HCT116 (cell line): ENCODE measurements around the gene SLC39A5. TPM values are rescaled to one million over a fixed set of nuclear protein-coding genes. Genes with fewer than 3 reads are reported as not detected.

Experiments
- ATAC-seq: fragments of 200-7000 bp; cut with Tn5 transposase; 2 replicates; pipeline ENCODE4 v1.9.1; 2020; ENCODE audit warnings: mild to moderate bottlenecking, moderate library complexity
- BruUV-seq: library from RNA; stranded (reverse); fragments of 400-500 nt; replicated peaks from 2 replicates; lab custom pipeline; 2021; lab: Mats Ljungman, UMichigan
- CTCF ChIA-PET: fragments of 300-600 bp; sonication (Branson Sonifier 250); formaldehyde crosslinking; loops from one replicate; lab custom pipeline; 2021; ENCODE audit warnings: antibody characterized with exemption; lab: Charles Lee
- POLR2A ChIA-PET: fragments of 300-600, 350-600 bp; sonication (Branson Sonifier 250); formaldehyde crosslinking; loops from one replicate; lab custom pipeline; 2021; ENCODE audit warnings: antibody characterized with exemption; lab: Charles Lee
- RAD21 ChIA-PET, 2 experiments: fragments of 300-600 bp; sonication (Branson Sonifier 250); formaldehyde crosslinking; loops; one replicate each; lab custom pipeline; 2023; ENCODE audit warnings: low total read pairs in 2 of 2; ENCODE audit not compliant: uncharacterized antibody in 2 of 2, unreplicated experiment in 2 of 2, low non-redundant PET in 1 of 2; lab: Charles Lee
- DNase-seq: peaks from one replicate; pipeline ENCODE4 v3.0.0-alpha.2; 2010; ENCODE audit warnings: low read depth, low spot score
- H2AFZ ChIP-seq: fragments of 200-600 bp; shearing (Covaris generic), sonication (generic); 2 replicates; pipeline ENCODE4 v1.6.1; 2017; ENCODE audit warnings: low read depth, mixed run types, mixed read lengths, antibody characterized with exemption, low read length; ENCODE audit not compliant: poor library complexity, severe bottlenecking
- H3K27ac ChIP-seq: 2 replicates; pipeline ENCODE4 v1.5.1; 2012; ENCODE audit warnings: low read depth, low read length
- H3K27me3 ChIP-seq: fragments of 200-600 bp; sonication (generic); 2 replicates; pipeline ENCODE4 v1.6.1; 2016; ENCODE audit warnings: mixed run types, low read length, mixed read lengths; ENCODE audit not compliant: insufficient read depth
- H3K36me3 ChIP-seq, 2 experiments: fragments of 200-500 bp in 1 of 2; fragments of 200-600 bp in 1 of 2; sonication (Bioruptor generic) in 1 of 2; sonication (generic) in 1 of 2; 2 replicates each; pipeline versions ENCODE4 v1.5.1 to v1.6.1; 2014 to 2016; ENCODE audit warnings: low read length in 2 of 2, inconsistent platforms in 1 of 2, mixed read lengths in 1 of 2, mixed run types in 1 of 2; ENCODE audit not compliant: insufficient read depth in 2 of 2, control insufficient read depth in 1 of 2
- H3K4me1 ChIP-seq, 2 experiments: fragments of 200-600 bp in 1 of 2; sonication (generic) in 1 of 2; 2 replicates each; pipeline versions ENCODE4 v1.5.1 to v1.6.1; 2012 to 2017; ENCODE audit warnings: low read length in 2 of 2, inconsistent platforms in 1 of 2, mild to moderate bottlenecking in 1 of 2, mixed read lengths in 1 of 2, mixed run types in 1 of 2, moderate library complexity in 1 of 2; ENCODE audit not compliant: insufficient read depth in 2 of 2, control insufficient read depth in 1 of 2
- H3K4me2 ChIP-seq: fragments of 200-600 bp; sonication (generic); 2 replicates; pipeline ENCODE4 v1.6.1; 2017; ENCODE audit warnings: mixed run types, low read length, mixed read lengths
- H3K4me3 ChIP-seq, 2 experiments: fragments of 200-600 bp in 1 of 2; sonication (generic) in 1 of 2; replicated peaks in 1 of 2; 2 replicates each; pipeline ENCODE4 v1.5.1; 2011 to 2016; ENCODE audit warnings: low read length in 2 of 2, control low read depth in 1 of 2, low read depth in 1 of 2, mild to moderate bottlenecking in 1 of 2, mixed read lengths in 1 of 2, mixed run types in 1 of 2
- H3K79me2 ChIP-seq: fragments of 200-600 bp; sonication (generic); 2 replicates; pipeline ENCODE4 v1.6.1; 2017; ENCODE audit warnings: mild to moderate bottlenecking, mixed run types, low read length, moderate library complexity, mixed read lengths; ENCODE audit not compliant: insufficient read depth
- H3K9ac ChIP-seq: fragments of 200-600 bp; sonication (generic); 2 replicates; pipeline ENCODE4 v1.6.1; 2016; ENCODE audit warnings: low read length, mixed read lengths
- H3K9me2 ChIP-seq: fragments of 200-600 bp; sonication (generic), shearing (Covaris generic); 2 replicates; pipeline ENCODE4 v1.6.1; 2017; ENCODE audit warnings: mixed run types, mild to moderate bottlenecking, moderate library complexity; ENCODE audit not compliant: insufficient read depth
- H3K9me3 ChIP-seq, 2 experiments: fragments of 200-500 bp in 1 of 2; fragments of 200-600 bp in 1 of 2; sonication (Bioruptor generic) in 1 of 2; sonication (generic) in 1 of 2; 2 replicates each; pipeline ENCODE4 v1.6.1; 2014 to 2017; ENCODE audit warnings: low read length in 2 of 2, mixed read lengths in 2 of 2, inconsistent platforms in 1 of 2, low read depth in 1 of 2, mild to moderate bottlenecking in 1 of 2, mixed run types in 1 of 2, moderate library complexity in 1 of 2; ENCODE audit not compliant: control insufficient read depth in 1 of 2, insufficient read depth in 1 of 2
- H4K20me1 ChIP-seq: fragments of 200-600 bp; sonication (generic), shearing (Covaris generic); 2 replicates; pipeline ENCODE4 v1.6.1; 2017; ENCODE audit warnings: mixed run types, mild to moderate bottlenecking, moderate library complexity; ENCODE audit not compliant: insufficient read depth
- CBX3 ChIP-seq: IDR thresholded peaks from 2 replicates; pipeline ENCODE4 v1.6.1; 2012; ENCODE audit warnings: low read depth
- ELF1 ChIP-seq: IDR thresholded peaks from 2 replicates; pipeline ENCODE4 v1.6.1; 2012; ENCODE audit warnings: low read depth, borderline replicate concordance
- FOSL1 ChIP-seq: IDR thresholded peaks from 2 replicates; pipeline ENCODE4 v1.6.1; 2012; ENCODE audit warnings: low read depth
- SIN3A ChIP-seq: IDR thresholded peaks from 2 replicates; pipeline ENCODE4 v1.6.1; 2012; ENCODE audit warnings: low read depth
- SP1 ChIP-seq: IDR thresholded peaks from 2 replicates; pipeline ENCODE4 v1.6.1; 2012; ENCODE audit warnings: low read depth
- SRF ChIP-seq: IDR thresholded peaks from 2 replicates; pipeline ENCODE4 v1.6.1; 2012; ENCODE audit warnings: low read depth
- YY1 ChIP-seq: IDR thresholded peaks from 2 replicates; pipeline ENCODE4 v1.6.1; 2011; ENCODE audit warnings: low read length, low read depth, moderate library complexity, mild to moderate bottlenecking; ENCODE audit not compliant: insufficient replicate concordance; ENCODE audit errors: extremely low read depth
- ZBTB33 ChIP-seq: IDR thresholded peaks from 2 replicates; pipeline ENCODE4 v1.6.1; 2011; ENCODE audit warnings: mild to moderate bottlenecking, low read length, moderate library complexity; ENCODE audit not compliant: insufficient replicate concordance; ENCODE audit errors: extremely low read depth
- intact Hi-C: fragments of 100-400 bp; cut with micrococcal nuclease; formaldehyde crosslinking; loops from 2 replicates; pipeline ENCODE4 v1.10.0; 2022
- total RNA-seq: library from RNA; stranded (reverse); gene quantifications from one replicate; pipeline ENCODE4 v1.2.1, GENCODE V29; 2021; ENCODE audit not compliant: unreplicated experiment
- TF ChIP-seq, protein P1 (sequence below): IDR thresholded peaks from 2 replicates; pipeline ENCODE4 v1.6.1; 2012
- TF ChIP-seq, protein P2 (sequence below), 3 experiments: fragments of 200-600 bp in 1 of 3; sonication (generic) in 1 of 3; IDR thresholded peaks in 2 of 3; conservative IDR thresholded peaks in 1 of 3; 2 replicates each; pipeline ENCODE4 v1.5.1; 2012 to 2017; ENCODE audit warnings: low read depth in 2 of 3, low read length in 2 of 3, antibody characterized with exemption in 1 of 3, borderline replicate concordance in 1 of 3, control low read depth in 1 of 3, mild to moderate bottlenecking in 1 of 3, mixed read lengths in 1 of 3, mixed run types in 1 of 3, moderate library complexity in 1 of 3; ENCODE audit not compliant: insufficient read depth in 1 of 3

Gene SLC39A5
- total RNA-seq, 1 experiment from 2014 or later: 0.66 TPM

DNA sequence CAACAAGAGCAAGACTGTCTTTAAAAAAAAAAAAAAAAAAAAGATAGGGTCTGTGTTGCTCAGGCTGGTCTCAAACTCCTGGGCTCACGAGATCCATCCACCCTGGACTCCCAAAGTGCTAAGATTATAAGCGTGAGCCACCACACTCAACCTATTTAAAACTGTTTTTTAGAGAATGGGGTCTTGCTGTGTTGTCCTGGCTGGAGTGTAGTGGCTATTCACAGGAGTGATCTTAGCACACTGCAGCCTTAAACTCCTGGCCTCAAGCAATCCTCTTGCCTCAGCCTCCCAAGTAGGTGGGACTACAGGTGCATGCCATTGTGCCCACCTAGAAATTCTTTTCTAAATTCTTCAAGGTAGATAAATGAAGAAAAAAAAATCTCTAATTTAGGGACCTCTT is 44.4 kb downstream of the SLC39A5 start:
- H3K9me3 ChIP-seq: no peaks in the 10 kb centered on the region
- H2AFZ ChIP-seq: no peak overlapping the region
- H3K4me2 ChIP-seq: no peak overlapping the region
- H3K79me2 ChIP-seq: no peaks in the 10 kb centered on the region
- H3K27ac ChIP-seq: no peak overlapping the region
- no TSS peak for BruUV-seq
- no peaks in the 10 kb centered on the region for H3K27me3 ChIP-seq
- H3K9ac ChIP-seq: no peak overlapping the region
- H4K20me1 ChIP-seq: no peaks in the 10 kb centered on the region
- RAD21 ChIA-PET: no interaction called here
- H3K4me1 ChIP-seq: no peaks in the 10 kb centered on the region
- H3K9me2 ChIP-seq: no peaks in the 10 kb centered on the region
- POLR2A ChIA-PET: no interaction called here
- ATAC-seq: no peak
- CTCF ChIA-PET: no interaction called here
- intact Hi-C loops: no loop called here
- no peak overlapping the region for H3K4me3 ChIP-seq
- DNase-seq: no peak
- TF ChIP-seq, protein P1, sequence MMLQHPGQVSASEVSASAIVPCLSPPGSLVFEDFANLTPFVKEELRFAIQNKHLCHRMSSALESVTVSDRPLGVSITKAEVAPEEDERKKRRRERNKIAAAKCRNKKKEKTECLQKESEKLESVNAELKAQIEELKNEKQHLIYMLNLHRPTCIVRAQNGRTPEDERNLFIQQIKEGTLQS: no peak
- no peak for TF ChIP-seq SRF
- TF ChIP-seq SP1: no peak
- TF ChIP-seq ZBTB33: no peak
- H3K36me3 ChIP-seq: peaks cover 42 to 64% of the 10 kb centered on the region in 2 experiments

GRCh38 chr12:56278905-56279304 is 49.1 kb downstream of the SLC39A5 start:
- DNase-seq: no peak
- no peak overlapping the region for H2AFZ ChIP-seq
- TF ChIP-seq, protein P2, sequence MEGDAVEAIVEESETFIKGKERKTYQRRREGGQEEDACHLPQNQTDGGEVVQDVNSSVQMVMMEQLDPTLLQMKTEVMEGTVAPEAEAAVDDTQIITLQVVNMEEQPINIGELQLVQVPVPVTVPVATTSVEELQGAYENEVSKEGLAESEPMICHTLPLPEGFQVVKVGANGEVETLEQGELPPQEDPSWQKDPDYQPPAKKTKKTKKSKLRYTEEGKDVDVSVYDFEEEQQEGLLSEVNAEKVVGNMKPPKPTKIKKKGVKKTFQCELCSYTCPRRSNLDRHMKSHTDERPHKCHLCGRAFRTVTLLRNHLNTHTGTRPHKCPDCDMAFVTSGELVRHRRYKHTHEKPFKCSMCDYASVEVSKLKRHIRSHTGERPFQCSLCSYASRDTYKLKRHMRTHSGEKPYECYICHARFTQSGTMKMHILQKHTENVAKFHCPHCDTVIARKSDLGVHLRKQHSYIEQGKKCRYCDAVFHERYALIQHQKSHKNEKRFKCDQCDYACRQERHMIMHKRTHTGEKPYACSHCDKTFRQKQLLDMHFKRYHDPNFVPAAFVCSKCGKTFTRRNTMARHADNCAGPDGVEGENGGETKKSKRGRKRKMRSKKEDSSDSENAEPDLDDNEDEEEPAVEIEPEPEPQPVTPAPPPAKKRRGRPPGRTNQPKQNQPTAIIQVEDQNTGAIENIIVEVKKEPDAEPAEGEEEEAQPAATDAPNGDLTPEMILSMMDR (IDR thresholded peaks at IDR 0.05 in 2 of 3, conservative IDR thresholded peaks at IDR 0.05 in 1 of 3; ENCODE audit: borderline replicate concordance in 1 of 3, insufficient read depth in 1 of 3, low read depth in 2 of 3, low read length in 2 of 3): no peak
- TF ChIP-seq CBX3 (no peak), ZBTB33 (no peak), SIN3A (no peak), FOSL1 (no peak), SRF (no peak), ELF1 (no peak), YY1 (no peak)
- TF ChIP-seq, all 23 proteins: peak for 0
- Histone ChIP-seq H3K9ac (no peak overlapping the region), H3K27ac (no peak overlapping the region), H3K4me1 (no peaks in the 10 kb centered on the region), H3K9me3 (no peaks in the 10 kb centered on the region), H3K9me2 (no peaks in the 10 kb centered on the region), H3K27me3 (no peaks in the 10 kb centered on the region), H4K20me1 (no peaks in the 10 kb centered on the region), H3K4me3 (no peak overlapping the region), H3K4me2 (no peak overlapping the region), H3K79me2 (no peaks in the 10 kb centered on the region; the same call in 1 of the 2 replicates), H3K36me3 (peaks cover 53 to 59% of the 10 kb centered on the region in 2 experiments)
- intact Hi-C loops: no loop called here
- RAD21 ChIA-PET: no interaction called here
- ATAC-seq: no peak
- CTCF ChIA-PET: no interaction called here
- BruUV-seq: no TSS peak
- POLR2A ChIA-PET: no interaction called here
